ENCODE results near the gene ZBTB22. TPM values are rescaled to one million over a fixed set of nuclear protein-coding genes. Genes with fewer than 3 reads are reported as not detected.
A peak's percentile ranks its signal among the peaks of the same experiment; 100 is the strongest.
"Not testable (repeated sequence)": the region's sequence is repeated elsewhere in the genome, so short reads cannot be mapped to it uniquely, and the experiment has no call there.

Gene ZBTB22
- total RNA-seq, 1 experiment from 2014 or later: 4.9 TPM

DNA sequence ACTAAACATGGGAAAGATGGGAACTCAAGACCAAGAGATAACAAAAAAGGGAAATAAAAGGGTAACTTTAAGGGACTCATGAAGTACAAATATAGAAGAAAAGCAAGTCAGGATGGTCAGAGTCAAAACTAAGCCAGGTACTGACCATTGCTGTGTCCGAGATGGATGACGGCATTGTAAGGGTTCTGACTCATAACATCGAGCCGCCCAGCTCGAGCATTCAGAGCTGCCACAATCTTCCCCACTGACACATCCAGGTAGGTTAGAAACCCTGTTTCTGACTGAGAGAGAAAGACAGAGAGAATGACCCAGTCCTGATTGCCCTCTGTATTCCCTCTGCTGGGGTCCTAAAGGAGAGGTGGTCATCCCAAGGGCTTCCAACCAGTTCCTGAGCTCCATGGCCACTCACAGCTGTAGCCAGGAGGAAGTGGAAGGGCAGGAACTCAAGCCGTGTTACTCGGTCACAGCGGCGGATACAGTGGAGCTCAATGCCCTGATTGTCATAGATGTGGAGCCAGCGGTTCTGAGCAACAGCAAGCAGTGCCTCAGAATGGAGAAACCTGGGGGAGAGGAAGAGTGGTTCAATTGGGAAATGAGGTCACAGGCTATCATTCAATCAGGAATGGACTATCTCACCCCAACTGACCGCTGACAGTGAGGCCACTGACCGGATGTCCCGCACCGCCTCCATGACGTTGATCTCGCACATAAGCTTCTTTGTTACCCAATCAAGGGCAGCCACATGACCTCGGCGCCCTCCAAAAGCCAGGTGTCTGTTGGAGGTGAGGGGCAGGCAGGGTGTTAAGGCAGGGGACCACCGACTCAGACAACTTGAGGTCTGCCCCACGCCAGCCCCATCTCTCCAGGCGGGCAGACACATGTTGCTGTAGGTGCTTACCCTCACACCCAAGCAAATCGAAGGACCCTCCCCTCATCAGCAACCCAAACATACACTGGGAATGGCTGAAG is 30.3 kb downstream of the ZBTB22 start:
- Histone ChIP-seq H3K4me1 (ENCODE audit: low read length) (peaks cover 23% of the 10 kb centered on the region), H3K79me2 (ENCODE audit: low read length) (peaks cover 50% of the 10 kb centered on the region), H3K9me2 (replicated peaks; ENCODE audit: insufficient read depth, low read length) (no peaks in the 10 kb centered on the region), H3K9me3 (ENCODE audit: low read length) (no peaks in the 10 kb centered on the region), H3K27me3 (ENCODE audit: low read length) (no peaks in the 10 kb centered on the region), H3K4me2 (ENCODE audit: low read depth, low read length, poor library complexity, severe bottlenecking) (peak overlapping the region; percentile 68), H3K4me3 (ENCODE audit: low read length) (peak overlapping the region; percentile 88), H3K9ac (ENCODE audit: low read length) (peak overlapping the region; percentile 88), H3K27ac (ENCODE audit: low read length) (no peak overlapping the region), H4K20me1 (ENCODE audit: insufficient read depth, low read depth, low read length) (no peaks in the 10 kb centered on the region), H2AFZ (ENCODE audit: low read length) (no peak overlapping the region), H3K36me3 (ENCODE audit: insufficient read depth, low read length) (peaks cover 32% of the 10 kb centered on the region; the same call in 1 of the 2 replicates)
- no peak for DNase-seq

DNA sequence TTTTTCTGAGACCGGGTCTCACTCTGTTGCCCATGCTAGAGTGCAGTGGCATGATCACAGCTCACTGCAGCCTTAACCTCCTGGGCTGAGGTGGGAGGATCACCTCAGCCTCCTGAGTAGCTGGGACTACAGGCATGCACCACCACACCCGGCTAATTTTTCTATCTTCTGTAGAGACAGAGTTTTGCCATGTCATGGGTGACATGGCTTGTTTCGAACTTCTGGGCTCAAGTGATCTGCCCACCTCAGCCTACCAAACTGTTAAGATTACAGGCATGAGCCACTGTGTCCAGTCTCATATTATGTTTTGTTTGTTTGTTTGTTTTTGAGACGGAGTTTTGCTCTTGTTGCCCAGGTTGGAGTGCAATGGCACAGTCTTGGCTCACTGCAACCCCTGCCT is 32.3 kb downstream of the ZBTB22 start:
- H4K20me1 ChIP-seq (ENCODE audit: insufficient read depth, low read depth, low read length); H2AFZ ChIP-seq (ENCODE audit: low read length); H3K27ac ChIP-seq (ENCODE audit: low read length); H3K9me3 ChIP-seq (ENCODE audit: low read length); H3K9me2 ChIP-seq (replicated peaks; ENCODE audit: insufficient read depth, low read length); H3K4me3 ChIP-seq (ENCODE audit: low read length); H3K4me2 ChIP-seq (ENCODE audit: low read depth, low read length, poor library complexity, severe bottlenecking); H3K9ac ChIP-seq (ENCODE audit: low read length); DNase-seq; H3K27me3 ChIP-seq (ENCODE audit: low read length); H3K4me1 ChIP-seq (ENCODE audit: low read length): not testable (repeated sequence)
- Histone ChIP-seq H3K36me3 (ENCODE audit: insufficient read depth, low read length) (peaks cover 23% of the 10 kb centered on the region; the same call in 1 of the 2 replicates), H3K79me2 (ENCODE audit: low read length) (peaks cover 37% of the 10 kb centered on the region)

DNA sequence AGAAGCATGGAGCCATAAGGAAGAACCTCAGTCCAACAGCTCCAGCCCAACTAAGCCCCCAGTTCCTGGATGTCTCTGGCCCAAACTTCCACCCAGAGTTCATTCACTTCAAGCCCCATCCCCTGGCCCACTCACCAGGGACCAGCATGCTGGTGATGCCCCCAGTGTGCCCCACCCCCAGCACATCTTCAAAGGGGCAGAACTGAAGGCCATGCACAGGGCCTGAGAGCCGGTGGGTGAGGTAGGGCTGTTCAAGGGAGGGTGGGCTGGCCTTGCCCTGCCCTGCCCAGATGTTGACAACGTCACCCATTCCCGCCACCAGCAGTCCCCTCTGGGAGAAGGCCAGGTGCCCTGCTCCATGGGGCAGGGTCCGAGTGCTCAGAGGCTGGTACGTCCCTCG is 37.0 kb downstream of the ZBTB22 start:
- Histone ChIP-seq H3K36me3 (ENCODE audit: insufficient read depth, low read length) (peaks cover 16% of the 10 kb centered on the region), H3K4me3 (ENCODE audit: low read length) (no peak overlapping the region), H2AFZ (ENCODE audit: low read length) (no peak overlapping the region), H3K4me2 (ENCODE audit: low read depth, low read length, poor library complexity, severe bottlenecking) (no peak overlapping the region), H4K20me1 (ENCODE audit: insufficient read depth, low read depth, low read length) (peaks cover 5% of the 10 kb centered on the region; the same call in 1 of the 2 replicates), H3K9ac (ENCODE audit: low read length) (no peak overlapping the region), H3K27ac (ENCODE audit: low read length) (no peak overlapping the region), H3K27me3 (ENCODE audit: low read length) (no peaks in the 10 kb centered on the region), H3K9me2 (replicated peaks; ENCODE audit: insufficient read depth, low read length) (no peaks in the 10 kb centered on the region), H3K4me1 (ENCODE audit: low read length) (peaks cover 38% of the 10 kb centered on the region), H3K79me2 (ENCODE audit: low read length) (0 out of 2 replicates have a peak, but pooled peaks cover 4% of the 10 kb centered on the region), H3K9me3 (ENCODE audit: low read length) (no peaks in the 10 kb centered on the region)
- DNase-seq: no peak

DNA sequence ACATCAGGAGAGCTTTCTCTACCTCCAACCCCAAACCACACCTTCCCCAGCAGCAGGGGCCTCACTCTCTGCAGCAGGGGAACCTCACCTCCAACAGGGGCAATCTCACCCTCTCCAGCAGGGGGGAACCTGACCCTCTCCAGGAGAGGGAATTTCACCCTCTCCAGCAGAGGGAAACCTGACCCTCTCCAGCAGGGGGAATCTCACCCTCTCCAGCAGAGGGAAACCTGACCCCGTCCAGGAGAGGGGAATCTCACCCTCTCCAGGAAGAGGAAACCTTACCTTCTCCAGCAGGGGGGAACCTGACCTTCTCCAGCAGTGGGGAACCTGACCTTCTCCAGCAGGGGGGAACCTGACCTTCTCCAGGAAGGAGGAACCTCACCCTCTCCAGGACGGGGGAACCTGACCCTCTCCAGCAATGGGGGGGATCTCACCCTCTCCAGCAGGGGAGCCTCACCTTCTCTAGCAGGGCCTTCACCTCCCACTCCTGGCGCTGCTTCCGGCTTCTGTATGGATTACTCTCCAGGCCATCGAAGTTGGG is 37.5 kb downstream of the ZBTB22 start:
- Histone ChIP-seq H3K9me3 (ENCODE audit: low read length) (no peaks in the 10 kb centered on the region), H3K4me2 (ENCODE audit: low read depth, low read length, poor library complexity, severe bottlenecking) (no peak overlapping the region), H3K4me1 (ENCODE audit: low read length) (peaks cover 43% of the 10 kb centered on the region), H4K20me1 (ENCODE audit: insufficient read depth, low read depth, low read length) (peaks cover 10% of the 10 kb centered on the region), H3K9me2 (replicated peaks; ENCODE audit: insufficient read depth, low read length) (no peaks in the 10 kb centered on the region), H3K27ac (ENCODE audit: low read length) (no peak overlapping the region), H3K27me3 (ENCODE audit: low read length) (no peaks in the 10 kb centered on the region), H3K79me2 (ENCODE audit: low read length) (peaks cover 6% of the 10 kb centered on the region; the same call in 1 of the 2 replicates), H2AFZ (ENCODE audit: low read length) (no peak overlapping the region), H3K9ac (ENCODE audit: low read length) (no peak overlapping the region), H3K4me3 (ENCODE audit: low read length) (no peak overlapping the region), H3K36me3 (ENCODE audit: insufficient read depth, low read length) (peaks cover 21% of the 10 kb centered on the region)
- DNase-seq: peak; percentile 56

DNA sequence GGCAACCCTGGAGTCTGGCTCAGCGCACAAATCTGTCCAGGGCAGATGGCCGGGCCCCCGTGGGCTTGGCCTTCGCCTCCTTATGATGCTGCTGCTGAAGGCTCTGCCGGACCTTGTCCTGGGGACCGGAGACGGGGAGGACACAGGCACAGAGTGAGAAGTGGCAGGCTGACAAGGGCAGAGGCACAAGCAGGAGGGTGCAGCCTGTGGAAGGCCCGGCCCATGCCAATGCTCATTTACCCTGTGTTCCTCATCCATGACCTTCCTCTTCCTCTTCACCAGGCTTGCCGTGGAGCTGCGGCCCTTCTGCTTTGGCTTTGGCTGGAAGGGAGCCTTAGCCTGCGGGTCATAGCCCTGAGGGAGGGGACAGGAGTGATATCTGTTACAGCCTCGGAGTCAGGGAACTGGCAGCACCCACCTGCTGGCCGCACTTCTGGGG is 38.3 kb downstream of the ZBTB22 start:
- no peak for DNase-seq
- no peaks in the 10 kb centered on the region for H3K9me2 ChIP-seq (replicated peaks; ENCODE audit: insufficient read depth, low read length)
- no peak overlapping the region for H2AFZ ChIP-seq (ENCODE audit: low read length)
- no peak overlapping the region for H3K4me3 ChIP-seq (ENCODE audit: low read length)
- no peaks in the 10 kb centered on the region for H3K9me3 ChIP-seq (ENCODE audit: low read length)
- H4K20me1 ChIP-seq (ENCODE audit: insufficient read depth, low read depth, low read length): peaks cover 17% of the 10 kb centered on the region
- H3K27ac ChIP-seq (ENCODE audit: low read length): no peak overlapping the region; the same call in 1 of the 2 replicates
- H3K9ac ChIP-seq (ENCODE audit: low read length): no peak overlapping the region
- no peaks in the 10 kb centered on the region for H3K27me3 ChIP-seq (ENCODE audit: low read length)
- peaks cover 22% of the 10 kb centered on the region for H3K36me3 ChIP-seq (ENCODE audit: insufficient read depth, low read length)
- H3K79me2 ChIP-seq (ENCODE audit: low read length): peaks cover 9% of the 10 kb centered on the region
- peaks cover 51% of the 10 kb centered on the region for H3K4me1 ChIP-seq (ENCODE audit: low read length)
- H3K4me2 ChIP-seq (ENCODE audit: low read depth, low read length, poor library complexity, severe bottlenecking): no peak overlapping the region

DNA sequence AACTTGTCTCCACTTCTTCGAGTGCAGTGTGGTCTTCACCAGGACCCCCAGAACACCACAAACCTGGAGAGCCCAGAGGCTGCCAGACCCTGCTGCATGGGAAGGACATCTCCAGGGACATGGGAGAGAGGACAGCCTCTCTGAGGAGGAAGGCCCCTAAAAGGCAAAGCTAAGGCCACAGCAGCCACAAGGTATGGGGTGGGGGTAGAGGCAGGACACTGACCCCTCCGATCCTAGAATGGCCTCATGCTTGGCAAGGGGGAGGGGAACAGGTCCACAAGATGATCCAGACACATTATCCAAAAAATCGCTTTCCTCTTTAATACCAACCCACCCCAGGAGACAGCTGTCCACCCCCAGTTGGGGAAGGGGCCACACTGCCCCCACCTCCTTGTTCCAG is 38.7 kb downstream of the ZBTB22 start:
- peak overlapping the region; percentile 91; the same call in 1 of the 2 replicates for H3K9ac ChIP-seq (ENCODE audit: low read length)
- H3K9me3 ChIP-seq (ENCODE audit: low read length): no peaks in the 10 kb centered on the region
- H3K36me3 ChIP-seq (ENCODE audit: insufficient read depth, low read length): peaks cover 26% of the 10 kb centered on the region
- peaks cover 14% of the 10 kb centered on the region for H3K79me2 ChIP-seq (ENCODE audit: low read length)
- H2AFZ ChIP-seq (ENCODE audit: low read length): no peak overlapping the region
- peaks cover 55% of the 10 kb centered on the region for H3K4me1 ChIP-seq (ENCODE audit: low read length)
- DNase-seq: no peak
- H3K4me3 ChIP-seq (ENCODE audit: low read length): no peak overlapping the region
- peak overlapping the region; percentile 93 for H3K27ac ChIP-seq (ENCODE audit: low read length)
- no peaks in the 10 kb centered on the region for H3K9me2 ChIP-seq (replicated peaks; ENCODE audit: insufficient read depth, low read length)
- H4K20me1 ChIP-seq (ENCODE audit: insufficient read depth, low read depth, low read length): peaks cover 22% of the 10 kb centered on the region
- no peak overlapping the region for H3K4me2 ChIP-seq (ENCODE audit: low read depth, low read length, poor library complexity, severe bottlenecking)
- no peaks in the 10 kb centered on the region for H3K27me3 ChIP-seq (ENCODE audit: low read length)

DNA sequence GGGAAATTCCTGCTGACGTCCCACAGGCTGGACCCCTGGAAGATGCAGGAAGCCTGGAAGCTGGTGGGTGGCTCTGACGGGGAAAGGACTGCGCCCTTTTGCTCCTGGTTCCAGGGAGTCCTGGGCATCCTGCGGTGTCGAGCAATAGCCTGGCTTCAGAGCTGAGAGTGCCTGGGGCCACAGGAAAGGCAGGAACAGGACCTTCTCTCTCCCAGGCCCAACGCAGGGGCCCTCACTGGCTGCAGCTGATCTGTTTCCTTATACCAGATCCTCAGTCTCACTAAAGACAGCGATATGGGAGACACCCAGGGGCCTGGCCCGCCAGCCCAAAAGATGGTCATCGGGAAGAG is 39.2 kb downstream of the ZBTB22 start:
- Histone ChIP-seq H2AFZ (ENCODE audit: low read length) (no peak overlapping the region), H3K9me2 (replicated peaks; ENCODE audit: insufficient read depth, low read length) (no peaks in the 10 kb centered on the region), H3K9ac (ENCODE audit: low read length) (peak overlapping the region; percentile 91), H3K27me3 (ENCODE audit: low read length) (no peaks in the 10 kb centered on the region), H3K36me3 (ENCODE audit: insufficient read depth, low read length) (peaks cover 30% of the 10 kb centered on the region), H3K4me1 (ENCODE audit: low read length) (peaks cover 60% of the 10 kb centered on the region), H3K9me3 (ENCODE audit: low read length) (no peaks in the 10 kb centered on the region), H4K20me1 (ENCODE audit: insufficient read depth, low read depth, low read length) (peaks cover 27% of the 10 kb centered on the region), H3K27ac (ENCODE audit: low read length) (peak overlapping the region; percentile 93), H3K4me2 (ENCODE audit: low read depth, low read length, poor library complexity, severe bottlenecking) (peak overlapping the region; percentile 90), H3K79me2 (ENCODE audit: low read length) (peaks cover 18% of the 10 kb centered on the region), H3K4me3 (ENCODE audit: low read length) (peak overlapping the region; percentile 80; the same call in 1 of the 2 replicates)
- peak; percentile 47 for DNase-seq

DNA sequence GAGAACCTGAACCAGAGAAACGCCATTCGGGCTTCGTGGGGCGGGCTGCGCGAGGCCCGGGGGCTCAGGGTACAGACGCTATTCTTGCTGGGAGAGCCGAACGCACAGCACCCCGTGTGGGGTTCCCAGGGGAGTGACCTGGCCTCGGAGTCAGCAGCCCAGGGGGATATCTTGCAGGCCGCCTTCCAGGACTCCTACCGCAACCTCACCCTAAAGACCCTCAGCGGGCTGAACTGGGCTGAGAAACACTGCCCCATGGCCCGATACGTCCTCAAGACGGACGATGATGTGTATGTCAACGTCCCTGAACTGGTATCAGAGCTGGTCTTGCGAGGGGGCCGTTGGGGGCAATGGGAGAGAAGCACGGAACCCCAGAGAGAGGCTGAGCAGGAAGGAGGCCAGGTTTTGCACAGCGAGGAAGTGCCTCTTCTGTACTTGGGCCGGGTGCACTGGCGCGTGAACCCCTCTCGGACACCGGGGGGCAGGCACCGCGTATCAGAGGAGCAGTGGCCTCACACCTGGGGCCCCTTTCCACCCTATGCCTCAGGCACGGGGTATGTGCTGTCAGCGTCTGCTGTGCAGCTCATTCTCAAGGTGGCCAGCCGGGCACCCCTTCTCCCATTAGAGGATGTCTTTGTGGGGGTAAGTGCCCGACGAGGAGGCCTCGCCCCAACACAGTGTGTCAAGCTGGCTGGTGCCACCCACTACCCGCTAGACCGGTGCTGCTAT is 39.7 kb downstream of the ZBTB22 start:
- Histone ChIP-seq H3K27me3 (ENCODE audit: low read length) (no peaks in the 10 kb centered on the region), H3K79me2 (ENCODE audit: low read length) (peaks cover 24% of the 10 kb centered on the region), H3K9me3 (ENCODE audit: low read length) (no peaks in the 10 kb centered on the region), H4K20me1 (ENCODE audit: insufficient read depth, low read depth, low read length) (peaks cover 32% of the 10 kb centered on the region), H2AFZ (ENCODE audit: low read length) (no peak overlapping the region), H3K4me2 (ENCODE audit: low read depth, low read length, poor library complexity, severe bottlenecking) (peak overlapping the region; percentile 90), H3K36me3 (ENCODE audit: insufficient read depth, low read length) (peaks cover 35% of the 10 kb centered on the region), H3K27ac (ENCODE audit: low read length) (peak overlapping the region; percentile 93), H3K4me3 (ENCODE audit: low read length) (peak overlapping the region; percentile 80), H3K9ac (ENCODE audit: low read length) (peak overlapping the region; percentile 91), H3K4me1 (ENCODE audit: low read length) (peaks cover 65% of the 10 kb centered on the region), H3K9me2 (replicated peaks; ENCODE audit: insufficient read depth, low read length) (no peaks in the 10 kb centered on the region)
- peak; percentile 87 for DNase-seq

Measured in Karpas-422 (cell line).